ENCODE data around the gene PPP2R2B. TPM values are rescaled to one million over a fixed set of nuclear protein-coding genes. Genes with fewer than 3 reads are reported as not detected.
"Not testable (repeated sequence)": the region's sequence is repeated elsewhere in the genome, so short reads cannot be mapped to it uniquely, and the experiment has no call there.

The PPP2R2B gene
- total RNA-seq, 1 experiment from 2014 or later: not detected

- TF ChIP-seq YY1 (IDR thresholded peaks at IDR 0.05; ENCODE audit: extremely low read depth, insufficient replicate concordance, low read depth, low read length) (no peak), POLR2AphosphoS5 (IDR thresholded peaks at IDR 0.05; ENCODE audit: low read depth, low read length) (no peak), TCF7L2 (IDR thresholded peaks at IDR 0.05; ENCODE audit: borderline replicate concordance, extremely low read depth, insufficient read depth, insufficient read length) (no peak), EZH2 (IDR thresholded peaks at IDR 0.05) (no peak)
- TF ChIP-seq, protein P1, sequence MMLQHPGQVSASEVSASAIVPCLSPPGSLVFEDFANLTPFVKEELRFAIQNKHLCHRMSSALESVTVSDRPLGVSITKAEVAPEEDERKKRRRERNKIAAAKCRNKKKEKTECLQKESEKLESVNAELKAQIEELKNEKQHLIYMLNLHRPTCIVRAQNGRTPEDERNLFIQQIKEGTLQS (IDR thresholded peaks at IDR 0.05): no peak
Observed at GRCh38 chr5:146560205-146560812, 318.2 kb downstream of the PPP2R2B start (continued).

DNA sequence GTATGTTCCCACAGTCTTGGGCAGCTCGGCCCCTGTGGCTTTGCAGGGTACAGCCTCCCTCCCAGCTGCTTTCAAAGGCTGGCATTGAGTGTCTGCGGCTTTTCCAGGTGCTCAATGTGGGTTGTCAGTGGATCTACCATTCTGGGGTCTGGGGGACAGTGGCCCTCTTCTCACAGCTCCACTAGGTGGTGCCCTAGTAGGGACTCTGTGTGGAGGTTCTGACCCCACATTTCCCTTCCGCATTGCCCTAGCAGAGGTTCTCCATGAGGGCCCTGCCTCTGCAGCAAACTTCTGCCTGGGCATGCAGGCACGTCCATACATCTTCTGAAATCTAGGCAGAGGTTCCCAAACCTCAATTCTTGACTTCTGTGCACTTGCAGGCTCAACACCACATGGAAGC lies 321.7 kb downstream of the PPP2R2B start:
- H2AFZ ChIP-seq (ENCODE audit: low read depth, low read length, poor library complexity, severe bottlenecking); H3K4me3 ChIP-seq (replicated peaks in 1 of 2; ENCODE audit: low read depth in 1 of 2, low read length in 2 of 2); H3K27me3 ChIP-seq (ENCODE audit: insufficient read depth, low read length); RAD21 ChIA-PET (ENCODE audit: low non-redundant PET in 1 of 2, low total read pairs in 2 of 2, uncharacterized antibody in 2 of 2, unreplicated experiment in 2 of 2); H3K27ac ChIP-seq (ENCODE audit: low read depth, low read length); H3K4me1 ChIP-seq (ENCODE audit: control insufficient read depth in 1 of 2, insufficient read depth in 2 of 2, low read length in 2 of 2); intact Hi-C loops (cut with micrococcal nuclease); H4K20me1 ChIP-seq (ENCODE audit: insufficient read depth); H3K36me3 ChIP-seq (ENCODE audit: control insufficient read depth in 1 of 2, insufficient read depth in 2 of 2, low read length in 2 of 2); BruUV-seq (replicated peaks); DNase-seq (ENCODE audit: low read depth, low spot score); H3K79me2 ChIP-seq (ENCODE audit: insufficient read depth, low read length); H3K4me2 ChIP-seq (ENCODE audit: low read length); ATAC-seq; H3K9me2 ChIP-seq (ENCODE audit: insufficient read depth); H3K9ac ChIP-seq (ENCODE audit: low read length); POLR2A ChIA-PET; H3K9me3 ChIP-seq (ENCODE audit: control insufficient read depth in 1 of 2, insufficient read depth in 1 of 2, low read depth in 1 of 2, low read length in 2 of 2): not testable (repeated sequence)
- CTCF ChIA-PET: interaction anchor here (0.6 kb wide), 1 partner anchor 9 kb away, joined by 3 read pairs; no protein-coding TSS in a partner anchor
- peak in 1 of 3 experiments; percentile 11; a peak in 1 of 6 replicates for TF ChIP-seq CTCF (IDR thresholded peaks at IDR 0.05 in 2 of 3, conservative IDR thresholded peaks at IDR 0.05 in 1 of 3; ENCODE audit: borderline replicate concordance in 1 of 3, insufficient read depth in 1 of 3, low read depth in 2 of 3, low read length in 2 of 3)
